NCI-H774 (cell line): ENCODE results near the gene LRIG2.
"Not testable (repeated sequence)": the region's sequence is repeated elsewhere in the genome, so short reads cannot be mapped to it uniquely, and the experiment has no call there.

ENCODE experiments used
- DNase-seq: peaks from one replicate; lab custom pipeline; 2025; lab: John Stamatoyannopoulos, UW

Gene LRIG2

GRCh38 chr1:113063456-113063855, 9.5 kb upstream of the LRIG2 start:
- DNase-seq, result not testable (repeated sequence)

GRCh38 chr1:113072141-113072756, 749 bp upstream of the LRIG2 start:
- no peak for DNase-seq

GRCh38 chr1:113073479-113073950, 517 bp downstream of the LRIG2 start:
- DNase-seq, result no peak

GRCh38 chr1:113074237-113074636, 1.2 kb downstream of the LRIG2 start:
- no peak for DNase-seq

GRCh38 chr1:113077978-113078377, 5.0 kb downstream of the LRIG2 start:
- DNase-seq, result not testable (repeated sequence)

- DNase-seq, result no peak
Measured at GRCh38 chr1:113086541-113086940, 13.5 kb downstream of the LRIG2 start.

GRCh38 chr1:113088972-113089371, 16.0 kb downstream of the LRIG2 start:
- no peak for DNase-seq

GRCh38 chr1:113090051-113090450, 17.1 kb downstream of the LRIG2 start:
- no peak for DNase-seq

GRCh38 chr1:113091988-113092594, 19.1 kb downstream of the LRIG2 start:
- DNase-seq, result no peak

- no peak for DNase-seq
Measured at GRCh38 chr1:113094506-113094905, 21.5 kb downstream of the LRIG2 start.

GRCh38 chr1:113095790-113096455, 22.9 kb downstream of the LRIG2 start:
- no peak for DNase-seq

- no peak for DNase-seq
Measured at GRCh38 chr1:113096493-113096892, 23.5 kb downstream of the LRIG2 start.

GRCh38 chr1:113101588-113101987, 28.6 kb downstream of the LRIG2 start:
- DNase-seq, result no peak

GRCh38 chr1:113103048-113103447, 30.1 kb downstream of the LRIG2 start:
- DNase-seq, result no peak

GRCh38 chr1:113103977-113104376, 31.0 kb downstream of the LRIG2 start:
- DNase-seq, result no peak

- DNase-seq, result no peak
Measured at GRCh38 chr1:113106910-113107309, 33.9 kb downstream of the LRIG2 start.

GRCh38 chr1:113109908-113110554, 37.0 kb downstream of the LRIG2 start:
- DNase-seq, result no peak

GRCh38 chr1:113118266-113118665, 45.3 kb downstream of the LRIG2 start:
- DNase-seq, result no peak

GRCh38 chr1:113123737-113124136, 50.7 kb downstream of the LRIG2 start:
- DNase-seq, result no peak

- DNase-seq, result no peak
Measured at GRCh38 chr1:113124366-113124765, 51.4 kb downstream of the LRIG2 start.

GRCh38 chr1:113125517-113125916, 52.5 kb downstream of the LRIG2 start:
- DNase-seq, result no peak

GRCh38 chr1:113126207-113126606, 53.2 kb downstream of the LRIG2 start:
- DNase-seq, result no peak

- DNase-seq, result no peak
Measured at GRCh38 chr1:113128116-113128515, 55.1 kb downstream of the LRIG2 start.
